ENCODE data around the gene FGF6.

DNA sequence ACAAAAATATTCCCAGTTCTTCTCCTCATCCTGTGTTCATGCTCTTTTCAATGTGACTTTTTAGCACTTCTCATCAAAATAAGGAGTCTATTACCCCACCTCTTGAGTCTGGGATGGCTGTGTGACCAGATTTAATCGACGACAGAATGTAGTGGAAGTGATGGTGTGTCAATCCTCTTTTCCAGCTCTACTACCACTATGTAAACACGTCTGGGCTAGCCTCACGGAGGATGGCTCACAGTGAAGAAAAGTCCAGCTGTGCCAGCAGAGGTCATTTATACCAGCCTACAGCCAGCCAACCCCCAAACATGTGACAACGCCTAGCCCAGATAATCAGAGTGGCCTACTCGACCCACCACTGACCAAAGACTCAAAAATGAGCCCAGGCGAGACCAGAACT lies 37.3 kb upstream of the FGF6 start:
- TF ChIP-seq, protein P1, sequence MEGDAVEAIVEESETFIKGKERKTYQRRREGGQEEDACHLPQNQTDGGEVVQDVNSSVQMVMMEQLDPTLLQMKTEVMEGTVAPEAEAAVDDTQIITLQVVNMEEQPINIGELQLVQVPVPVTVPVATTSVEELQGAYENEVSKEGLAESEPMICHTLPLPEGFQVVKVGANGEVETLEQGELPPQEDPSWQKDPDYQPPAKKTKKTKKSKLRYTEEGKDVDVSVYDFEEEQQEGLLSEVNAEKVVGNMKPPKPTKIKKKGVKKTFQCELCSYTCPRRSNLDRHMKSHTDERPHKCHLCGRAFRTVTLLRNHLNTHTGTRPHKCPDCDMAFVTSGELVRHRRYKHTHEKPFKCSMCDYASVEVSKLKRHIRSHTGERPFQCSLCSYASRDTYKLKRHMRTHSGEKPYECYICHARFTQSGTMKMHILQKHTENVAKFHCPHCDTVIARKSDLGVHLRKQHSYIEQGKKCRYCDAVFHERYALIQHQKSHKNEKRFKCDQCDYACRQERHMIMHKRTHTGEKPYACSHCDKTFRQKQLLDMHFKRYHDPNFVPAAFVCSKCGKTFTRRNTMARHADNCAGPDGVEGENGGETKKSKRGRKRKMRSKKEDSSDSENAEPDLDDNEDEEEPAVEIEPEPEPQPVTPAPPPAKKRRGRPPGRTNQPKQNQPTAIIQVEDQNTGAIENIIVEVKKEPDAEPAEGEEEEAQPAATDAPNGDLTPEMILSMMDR (IDR thresholded peaks at IDR 0.05; ENCODE audit: low read depth, low read length) = no peak
- TF ChIP-seq, protein P2, sequence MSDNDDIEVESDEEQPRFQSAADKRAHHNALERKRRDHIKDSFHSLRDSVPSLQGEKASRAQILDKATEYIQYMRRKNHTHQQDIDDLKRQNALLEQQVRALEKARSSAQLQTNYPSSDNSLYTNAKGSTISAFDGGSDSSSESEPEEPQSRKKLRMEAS (IDR thresholded peaks at IDR 0.05; ENCODE audit: low read depth, low read length) = no peak
